SK-N-SH (cell line): ENCODE data around the gene PLK2. TPM values are rescaled to one million over a fixed set of nuclear protein-coding genes. Genes with fewer than 3 reads are reported as not detected.

ENCODE experiments used
- CTCF ChIA-PET: fragments of 300-600, 350-600 bp; formaldehyde crosslinking; extraction: SDS; loops from one replicate; lab custom pipeline; 2021; lab: Yijun Ruan, JAX
- POLR2A ChIA-PET: fragments of 350-600 bp; sonication (Branson Sonifier 250); formaldehyde crosslinking; extraction: SDS; loops from one replicate; lab custom pipeline; 2020; ENCODE audit warnings: antibody characterized with exemption, inconsistent platforms; lab: Yijun Ruan, JAX
- DNase-seq: peaks from one replicate; pipeline ENCODE4 v3.0.0; 2012
- H2AFZ ChIP-seq: fragments of 200-600 bp; sonication (generic); 2 replicates; pipeline ENCODE4 v1.8.1; 2016; ENCODE audit warnings: antibody characterized with exemption, mild to moderate bottlenecking, low read depth
- H3F3A ChIP-seq: fragments of 200-600 bp; sonication (generic); replicated peaks from 2 replicates; pipeline ENCODE3; 2016; ENCODE audit warnings: antibody characterized with exemption, mild to moderate bottlenecking; ENCODE audit not compliant: insufficient read depth
- H3K27ac ChIP-seq, 2 experiments: fragments of 200-500 bp in 1 of 2; fragments of 200-600 bp in 1 of 2; sonication (Bioruptor generic) in 1 of 2; sonication (generic), shearing (Covaris generic) in 1 of 2; 2 replicates each; pipeline versions ENCODE4 v1.5.1 to v1.6.1; 2014 to 2016; ENCODE audit warnings: low read depth in 2 of 2, inconsistent platforms in 1 of 2, low read length in 1 of 2, mild to moderate bottlenecking in 1 of 2, mixed read lengths in 1 of 2
- H3K27me3 ChIP-seq: fragments of 200-600 bp; sonication (generic), shearing (Covaris generic); 2 replicates; pipeline ENCODE4 v1.6.1; 2016; ENCODE audit warnings: mixed run types; ENCODE audit not compliant: insufficient read depth
- H3K36me3 ChIP-seq, 2 experiments: fragments of 200-500 bp in 1 of 2; fragments of 200-600 bp in 1 of 2; sonication (Bioruptor generic) in 1 of 2; sonication (generic) in 1 of 2; replicated peaks in 1 of 2; 2 replicates each; pipeline versions ENCODE3 to v1.5.1; 2014 to 2016; ENCODE audit warnings: low read length in 1 of 2, mild to moderate bottlenecking in 1 of 2; ENCODE audit not compliant: insufficient read depth in 2 of 2, control insufficient read depth in 1 of 2
- H3K4me1 ChIP-seq, 2 experiments: fragments of 200-500 bp in 1 of 2; fragments of 200-600 bp in 1 of 2; sonication (Bioruptor generic) in 1 of 2; sonication (generic), shearing (Covaris generic) in 1 of 2; 2 replicates each; pipeline versions ENCODE4 v1.5.1 to v1.6.1; 2014 to 2016; ENCODE audit warnings: low read depth in 1 of 2, low read length in 1 of 2, mixed run types in 1 of 2; ENCODE audit not compliant: insufficient read depth in 2 of 2, control insufficient read depth in 1 of 2
- H3K4me2 ChIP-seq: fragments of 200-600 bp; sonication (generic), shearing (Covaris generic); 2 replicates; pipeline ENCODE4 v1.6.1; 2017; ENCODE audit warnings: mixed run types
- H3K4me3 ChIP-seq, 2 experiments: fragments of 200-500 bp in 1 of 2; fragments of 200-600 bp in 1 of 2; sonication (Bioruptor generic) in 1 of 2; sonication (generic), shearing (Covaris generic) in 1 of 2; 2 replicates each; pipeline versions ENCODE4 v1.5.1 to v1.8.1; 2014 to 2016; ENCODE audit warnings: low read depth in 2 of 2, inconsistent platforms in 1 of 2, low read length in 1 of 2, mild to moderate bottlenecking in 1 of 2, mixed read lengths in 1 of 2, moderate library complexity in 1 of 2
- H3K79me2 ChIP-seq: fragments of 200-600 bp; sonication (generic); 2 replicates; pipeline ENCODE4 v1.8.1; 2017; ENCODE audit warnings: mild to moderate bottlenecking; ENCODE audit not compliant: insufficient read depth
- H3K9ac ChIP-seq: fragments of 200-600 bp; sonication (generic); 2 replicates; pipeline ENCODE4 v1.6.1; 2017; ENCODE audit warnings: mixed run types
- H3K9me2 ChIP-seq: fragments of 200-600 bp; sonication (generic); 2 replicates; pipeline ENCODE4 v1.6.1; 2017; ENCODE audit warnings: mixed run types
- H3K9me3 ChIP-seq: fragments of 200-600 bp; sonication (generic); 2 replicates; pipeline ENCODE4 v1.6.1; 2017; ENCODE audit warnings: mixed run types, mild to moderate bottlenecking, moderate library complexity
- H4K20me1 ChIP-seq: fragments of 200-600 bp; sonication (generic); 2 replicates; pipeline ENCODE4 v1.6.1; 2017; ENCODE audit warnings: mild to moderate bottlenecking, mixed run types; ENCODE audit not compliant: insufficient read depth
- ELF1 ChIP-seq: IDR thresholded peaks from 2 replicates; pipeline ENCODE4 v1.4.0; 2012
- GATA2 ChIP-seq: sonication (generic); formaldehyde crosslinking; IDR thresholded peaks from 2 replicates; pipeline ENCODE4 v1.5.0; 2020; ENCODE audit warnings: mild to moderate bottlenecking, missing genetic modification reagents
- JUND ChIP-seq: IDR thresholded peaks from 2 replicates; pipeline ENCODE4 v1.4.0; 2012
- PBX3 ChIP-seq: IDR thresholded peaks from 2 replicates; pipeline ENCODE4; 2012
- TAF1 ChIP-seq: IDR thresholded peaks from 2 replicates; pipeline ENCODE4 v1.6.1; 2012; ENCODE audit warnings: low read depth, mild to moderate bottlenecking, low read length, moderate library complexity, borderline replicate concordance
- WGBS: methylation state at CpG from one replicate; pipeline ENCODE4 v1.1.6; 2017; ENCODE audit warnings: low lambda C conversion rate; 5-methylcytosine and 5-hydroxymethylcytosine counted together
- polyA plus RNA-seq, 3 experiments: library from polyadenylated mRNA; depleted of rRNA; stranded (reverse); fragments of >200 nt; gene quantifications; 2 replicates each; pipeline ENCODE4 v1.2.3, GENCODE V29; 2012
- TF ChIP-seq, protein P1 (sequence below): fragments of 200-600 bp; sonication (generic); IDR thresholded peaks from 2 replicates; pipeline ENCODE4 v1.6.1; 2017; ENCODE audit warnings: antibody characterized with exemption, mild to moderate bottlenecking, moderate library complexity
- TF ChIP-seq, protein P2 (sequence below): IDR thresholded peaks from 2 replicates; pipeline ENCODE4 v1.4.0; 2012; ENCODE audit warnings: low read depth
- TF ChIP-seq, protein P3 (sequence below): IDR thresholded peaks from 2 replicates; pipeline ENCODE4 v1.4.0; 2012; ENCODE audit warnings: low read depth, borderline replicate concordance

Gene PLK2
- polyA plus RNA-seq, 1 of the 3 experiments (the other 2 are of a cell fraction) = 157 TPM

- TF ChIP-seq, protein P1, sequence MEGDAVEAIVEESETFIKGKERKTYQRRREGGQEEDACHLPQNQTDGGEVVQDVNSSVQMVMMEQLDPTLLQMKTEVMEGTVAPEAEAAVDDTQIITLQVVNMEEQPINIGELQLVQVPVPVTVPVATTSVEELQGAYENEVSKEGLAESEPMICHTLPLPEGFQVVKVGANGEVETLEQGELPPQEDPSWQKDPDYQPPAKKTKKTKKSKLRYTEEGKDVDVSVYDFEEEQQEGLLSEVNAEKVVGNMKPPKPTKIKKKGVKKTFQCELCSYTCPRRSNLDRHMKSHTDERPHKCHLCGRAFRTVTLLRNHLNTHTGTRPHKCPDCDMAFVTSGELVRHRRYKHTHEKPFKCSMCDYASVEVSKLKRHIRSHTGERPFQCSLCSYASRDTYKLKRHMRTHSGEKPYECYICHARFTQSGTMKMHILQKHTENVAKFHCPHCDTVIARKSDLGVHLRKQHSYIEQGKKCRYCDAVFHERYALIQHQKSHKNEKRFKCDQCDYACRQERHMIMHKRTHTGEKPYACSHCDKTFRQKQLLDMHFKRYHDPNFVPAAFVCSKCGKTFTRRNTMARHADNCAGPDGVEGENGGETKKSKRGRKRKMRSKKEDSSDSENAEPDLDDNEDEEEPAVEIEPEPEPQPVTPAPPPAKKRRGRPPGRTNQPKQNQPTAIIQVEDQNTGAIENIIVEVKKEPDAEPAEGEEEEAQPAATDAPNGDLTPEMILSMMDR = peak; percentile 76
- no peak; the same call in 1 of the 2 replicates for TF ChIP-seq PBX3
- TF ChIP-seq, protein P2, sequence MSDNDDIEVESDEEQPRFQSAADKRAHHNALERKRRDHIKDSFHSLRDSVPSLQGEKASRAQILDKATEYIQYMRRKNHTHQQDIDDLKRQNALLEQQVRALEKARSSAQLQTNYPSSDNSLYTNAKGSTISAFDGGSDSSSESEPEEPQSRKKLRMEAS = peak; percentile 57; the same call in 1 of the 2 replicates
- TF ChIP-seq, protein P3, sequence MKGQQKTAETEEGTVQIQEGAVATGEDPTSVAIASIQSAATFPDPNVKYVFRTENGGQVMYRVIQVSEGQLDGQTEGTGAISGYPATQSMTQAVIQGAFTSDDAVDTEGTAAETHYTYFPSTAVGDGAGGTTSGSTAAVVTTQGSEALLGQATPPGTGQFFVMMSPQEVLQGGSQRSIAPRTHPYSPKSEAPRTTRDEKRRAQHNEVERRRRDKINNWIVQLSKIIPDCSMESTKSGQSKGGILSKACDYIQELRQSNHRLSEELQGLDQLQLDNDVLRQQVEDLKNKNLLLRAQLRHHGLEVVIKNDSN = no peak
- no peak for TF ChIP-seq TAF1
These were observed 923 bp upstream of the PLK2 start (continued) for GRCh38 chr5:58460732-58461286.

DNA sequence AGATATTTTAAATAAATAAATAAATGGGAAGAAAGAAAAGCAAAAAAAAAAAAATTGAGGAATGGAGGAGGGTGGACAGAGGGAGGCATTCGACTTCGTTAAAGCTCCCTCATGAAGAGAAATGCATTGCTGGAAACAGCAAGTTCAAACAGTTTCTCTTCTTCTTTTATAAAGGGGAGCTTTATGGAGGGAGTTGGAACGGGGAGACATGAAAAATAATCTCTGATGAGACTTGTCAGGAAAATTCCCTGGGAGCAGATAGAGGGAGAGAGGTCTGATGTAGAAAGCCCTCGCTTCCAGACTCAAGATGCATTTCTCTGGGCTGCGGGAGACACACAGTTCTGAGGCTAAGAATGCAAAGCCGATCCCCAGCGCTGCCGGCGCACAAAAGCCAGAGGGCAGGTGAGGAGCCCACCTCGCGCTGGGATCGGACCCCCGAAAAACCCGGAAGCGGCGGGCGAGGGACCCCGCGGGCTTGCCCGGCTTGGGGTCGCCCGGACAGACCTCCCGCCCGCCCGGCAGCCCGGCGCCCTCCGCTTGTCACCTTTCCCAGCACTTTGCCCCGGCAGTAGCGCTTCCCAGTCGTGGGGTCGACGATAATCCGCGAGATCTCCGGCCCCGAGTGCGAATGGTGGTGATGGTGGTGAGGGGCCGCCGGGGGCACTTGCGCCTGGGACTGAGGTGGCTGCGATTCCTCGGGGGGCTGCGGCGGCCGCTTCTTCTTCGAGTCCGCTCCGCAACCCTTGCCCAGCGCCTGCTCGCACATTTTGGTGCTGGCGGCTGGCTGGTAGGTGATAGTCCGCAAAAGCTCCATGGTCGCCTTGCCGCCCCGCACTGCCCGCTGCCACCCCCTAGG, 512 bp downstream of the PLK2 start:
- ChIA-PET CTCF (interaction anchor here (0.6 to 6.1 kb wide), 21 partner anchors 11 to 1179 kb away, joined by 3 to 206 read pairs (median 7); no protein-coding TSS in a partner anchor), POLR2A (interaction anchor here (1.7 kb wide), 1 partner anchor 572 kb away, joined by 6 read pairs; no protein-coding TSS in a partner anchor)
- TF ChIP-seq JUND (0 out of 2 replicates have a peak, but pooled peaks have one; percentile 1), GATA2 (CRISPR knock-in tag) (no peak), ELF1 (no peak)
- Histone ChIP-seq H3K9me3 (no peaks in the 10 kb centered on the region), H3K4me1 (peaks cover 0 to 7% of the 10 kb centered on the region in 2 experiments; a peak in 2 of 4 replicates), H3K9ac (peak overlapping the region; percentile 95), H3K79me2 (peaks cover 54% of the 10 kb centered on the region), H3K27ac (peak overlapping the region; percentile 85 to 87), H3F3A (peaks cover 35% of the 10 kb centered on the region), H3K4me3 (peak overlapping the region; percentile 90 to 93), H3K27me3 (no peaks in the 10 kb centered on the region), H2AFZ (no peak overlapping the region), H3K9me2 (no peaks in the 10 kb centered on the region), H4K20me1 (peaks cover 53% of the 10 kb centered on the region), H3K36me3 (peaks cover 44% of the 10 kb centered on the region in 2 experiments), H3K4me2 (peak overlapping the region; percentile 87)
- DNase-seq = peak; percentile 2
- 1% methylated on average over 6 of the region's 57 CpGs for WGBS
